Smooth muscle cell (in vitro differentiated cells): ENCODE data around the gene SLC6A2. TPM values are rescaled to one million over a fixed set of nuclear protein-coding genes. Genes with fewer than 3 reads are reported as not detected.

Source experiments
- DNase-seq: peaks from one replicate; lab custom pipeline; 2025; ENCODE audit not compliant: unreplicated experiment; lab: John Stamatoyannopoulos, UW
- H2AFZ ChIP-seq: fragments of 200-600 bp; sonication (generic); 2 replicates; pipeline ENCODE4 v1.6.0; 2016; ENCODE audit warnings: antibody characterized with exemption, low read depth, mild to moderate bottlenecking
- H3F3A ChIP-seq: fragments of 200-600 bp; sonication (generic); 2 replicates; pipeline ENCODE4 v1.6.0; 2017; ENCODE audit warnings: antibody characterized with exemption, low read depth
- H3K27ac ChIP-seq: fragments of 200-600 bp; sonication (generic); 2 replicates; pipeline ENCODE4 v1.5.1; 2016; ENCODE audit warnings: low read depth, mild to moderate bottlenecking
- H3K27me3 ChIP-seq: fragments of 200-600 bp; sonication (generic); 2 replicates; pipeline ENCODE4 v1.6.1; 2016; ENCODE audit warnings: low read depth, mild to moderate bottlenecking
- H3K36me3 ChIP-seq: fragments of 200-600 bp; sonication (generic); 2 replicates; pipeline ENCODE4 v1.5.1; 2016; ENCODE audit warnings: low read depth
- H3K4me1 ChIP-seq: fragments of 200-600 bp; sonication (generic); 2 replicates; pipeline ENCODE4 v1.5.1; 2016; ENCODE audit warnings: low read depth
- H3K4me2 ChIP-seq: fragments of 200-600 bp; sonication (generic); 2 replicates; pipeline ENCODE4 v1.6.0; 2016; ENCODE audit warnings: mild to moderate bottlenecking
- H3K4me3 ChIP-seq: fragments of 200-600 bp; sonication (generic); 2 replicates; pipeline ENCODE4 v1.5.1; 2016; ENCODE audit warnings: mild to moderate bottlenecking
- H3K79me2 ChIP-seq: fragments of 200-600 bp; sonication (generic); 2 replicates; pipeline ENCODE4 v1.6.0; 2016; ENCODE audit warnings: low read depth, mild to moderate bottlenecking
- H3K9ac ChIP-seq: fragments of 200-600 bp; sonication (generic); 2 replicates; pipeline ENCODE4 v1.6.0; 2016; ENCODE audit warnings: low read depth
- H3K9me3 ChIP-seq: fragments of 200-600 bp; sonication (generic); replicated peaks from 2 replicates; pipeline ENCODE4 v1.5.1; 2016; ENCODE audit warnings: low read depth
- H4K20me1 ChIP-seq: fragments of 200-600 bp; sonication (generic); 2 replicates; pipeline ENCODE4 v1.6.0; 2016; ENCODE audit warnings: low read depth
- CTCF ChIP-seq: fragments of 200-600 bp; sonication (generic); IDR thresholded peaks from 2 replicates; pipeline ENCODE4 v1.5.1; 2017; ENCODE audit warnings: borderline replicate concordance, mild to moderate bottlenecking, antibody characterized with exemption; ENCODE audit not compliant: insufficient read depth, poor library complexity, severe bottlenecking
- whole genome bisulfite sequencing: methylation state at CpG from one replicate; pipeline ENCODE4 v1.1.7; 2016; ENCODE audit warnings: low lambda C conversion rate; 5-methylcytosine and 5-hydroxymethylcytosine counted together
- polyA plus RNA-seq: library from polyadenylated mRNA; unstranded; fragments of >200 nt; fragmentation: Nextera tagmentation; extraction: Ambion mirVana; gene quantifications from 2 replicates; pipeline ENCODE4 v1.2.1, GENCODE V29; 2016
- total RNA-seq: library from RNA; depleted of rRNA; stranded (reverse); fragments of >200 nt; gene quantifications from 2 replicates; pipeline ENCODE4 v1.2.3, GENCODE V29; 2014

SLC6A2 gene
- total and polyA plus RNA-seq, 2 experiments from 2014 or later, result 0.22 to 0.33 TPM

- H3K27ac ChIP-seq, result no peak overlapping the region
- H4K20me1 ChIP-seq, result no peaks in the 10 kb centered on the region
- peaks cover 36% of the 10 kb centered on the region for H3K27me3 ChIP-seq
- no peak for DNase-seq
- H3K4me3 ChIP-seq, result no peak overlapping the region
- H3K4me2 ChIP-seq, result no peak overlapping the region
- H3K9me3 ChIP-seq, result no peaks in the 10 kb centered on the region
- H3K4me1 ChIP-seq, result no peaks in the 10 kb centered on the region
- peaks cover 3% of the 10 kb centered on the region for H3F3A ChIP-seq
- TF ChIP-seq CTCF, result no peak
- 81% methylated on average over 4 of the region's 4 CpGs for WGBS
- H3K79me2 ChIP-seq, result no peaks in the 10 kb centered on the region
- H3K9ac ChIP-seq, result no peak overlapping the region
- no peak overlapping the region for H2AFZ ChIP-seq
- H3K36me3 ChIP-seq, result no peaks in the 10 kb centered on the region
Measured at GRCh38 chr16:55645986-55646385, 9.8 kb upstream of the SLC6A2 start.

- Histone ChIP-seq H3K9me3 (no peaks in the 10 kb centered on the region), H3K36me3 (no peaks in the 10 kb centered on the region), H3K4me2 (no peak overlapping the region), H3K4me3 (no peak overlapping the region), H3K27me3 (peaks cover 49% of the 10 kb centered on the region), H3K79me2 (no peaks in the 10 kb centered on the region), H4K20me1 (no peaks in the 10 kb centered on the region), H2AFZ (no peak overlapping the region), H3K27ac (no peak overlapping the region), H3F3A (peaks cover 3% of the 10 kb centered on the region), H3K4me1 (no peaks in the 10 kb centered on the region), H3K9ac (no peak overlapping the region)
- DNase-seq, result no peak
- no peak for TF ChIP-seq CTCF
- 86% methylated on average over 2 of the region's 4 CpGs for WGBS
Measured at GRCh38 chr16:55647343-55647742, 8.4 kb upstream of the SLC6A2 start.

- Histone ChIP-seq H3F3A (peaks cover 3% of the 10 kb centered on the region), H3K27ac (no peak overlapping the region), H3K36me3 (no peaks in the 10 kb centered on the region), H4K20me1 (no peaks in the 10 kb centered on the region), H3K4me3 (no peak overlapping the region), H3K9me3 (no peaks in the 10 kb centered on the region), H3K9ac (no peak overlapping the region), H3K4me1 (no peaks in the 10 kb centered on the region), H3K4me2 (no peak overlapping the region), H3K79me2 (no peaks in the 10 kb centered on the region), H3K27me3 (peaks cover 54% of the 10 kb centered on the region), H2AFZ (no peak overlapping the region)
- no peak for TF ChIP-seq CTCF
- DNase-seq, result no peak
Measured at GRCh38 chr16:55647798-55648197, 8.0 kb upstream of the SLC6A2 start.
